MM.1S (cell line): ENCODE measurements around the gene UBE2L5.

Experiments
- CTCF ChIP-seq: fragments of 300-600 bp; sonication (generic); IDR thresholded peaks from 2 replicates; pipeline ENCODE4 v1.5.1; 2016; ENCODE audit warnings: antibody characterized with exemption, low read length, mixed read lengths
- EZH2 ChIP-seq: fragments of 300-600 bp; sonication (generic); optimal IDR thresholded peaks from 2 replicates; pipeline ENCODE3; 2017; ENCODE audit warnings: low read depth, mild to moderate bottlenecking, antibody characterized with exemption, low read length, mixed read lengths
- EZH2phosphoT487 ChIP-seq: fragments of 300-600 bp; sonication (generic); IDR thresholded peaks from 2 replicates; pipeline ENCODE4 v1.6.1; 2018; ENCODE audit warnings: antibody characterized with exemption, low read length

GRCh38 chr13:30418075-30418716, 4.1 kb upstream of the UBE2L5 start:
- TF ChIP-seq CTCF, result no peak
- no peak for TF ChIP-seq EZH2
- no peak for TF ChIP-seq EZH2phosphoT487
